GM19238 (cell line): ENCODE data around the gene TMEM255B.

Source experiments
- DNase-seq: peaks from one replicate; pipeline ENCODE4 v3.0.0; 2011; ENCODE audit warnings: low spot score; ENCODE audit not compliant: insufficient read length

TMEM255B gene

DNA sequence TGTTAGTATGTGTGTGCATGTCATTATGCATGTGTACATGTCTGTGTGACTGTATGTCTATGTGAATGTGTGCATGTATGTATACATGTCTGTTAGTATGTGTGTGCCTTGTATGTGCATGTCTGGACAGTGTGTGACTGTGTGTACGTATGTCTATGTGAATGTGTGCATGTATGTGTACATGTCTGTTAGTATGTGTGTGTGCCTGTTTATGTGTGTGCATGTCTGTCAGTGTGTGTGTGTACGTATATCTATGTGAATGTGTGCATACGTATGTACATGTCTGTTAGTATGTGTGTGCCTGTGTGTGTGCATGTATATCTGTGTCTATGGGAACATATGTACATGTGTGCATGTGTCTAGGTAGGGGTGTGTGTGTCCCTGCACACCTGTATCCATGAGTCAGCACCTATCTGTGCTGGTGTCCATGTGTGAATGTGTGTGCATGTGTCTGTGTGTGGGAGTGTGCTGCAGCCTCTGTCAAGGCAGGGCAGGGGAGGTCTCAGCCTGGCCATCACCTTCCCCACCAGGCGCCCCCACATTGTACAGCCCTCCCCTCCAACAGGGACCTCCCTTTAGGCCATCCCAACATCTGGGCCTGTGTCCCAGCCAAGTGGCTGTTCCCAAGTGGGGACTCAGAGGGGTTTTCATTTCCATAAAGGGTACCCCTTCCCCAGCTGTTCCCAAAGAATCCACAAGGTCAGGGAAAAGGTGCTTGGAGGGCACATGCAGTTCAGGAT lies 100.5 kb downstream of the TMEM255B start:
- DNase-seq: no peak

GRCh38 chr13:113860051-113860664 lies 101.1 kb downstream of the TMEM255B start:
- DNase-seq: no peak

DNA sequence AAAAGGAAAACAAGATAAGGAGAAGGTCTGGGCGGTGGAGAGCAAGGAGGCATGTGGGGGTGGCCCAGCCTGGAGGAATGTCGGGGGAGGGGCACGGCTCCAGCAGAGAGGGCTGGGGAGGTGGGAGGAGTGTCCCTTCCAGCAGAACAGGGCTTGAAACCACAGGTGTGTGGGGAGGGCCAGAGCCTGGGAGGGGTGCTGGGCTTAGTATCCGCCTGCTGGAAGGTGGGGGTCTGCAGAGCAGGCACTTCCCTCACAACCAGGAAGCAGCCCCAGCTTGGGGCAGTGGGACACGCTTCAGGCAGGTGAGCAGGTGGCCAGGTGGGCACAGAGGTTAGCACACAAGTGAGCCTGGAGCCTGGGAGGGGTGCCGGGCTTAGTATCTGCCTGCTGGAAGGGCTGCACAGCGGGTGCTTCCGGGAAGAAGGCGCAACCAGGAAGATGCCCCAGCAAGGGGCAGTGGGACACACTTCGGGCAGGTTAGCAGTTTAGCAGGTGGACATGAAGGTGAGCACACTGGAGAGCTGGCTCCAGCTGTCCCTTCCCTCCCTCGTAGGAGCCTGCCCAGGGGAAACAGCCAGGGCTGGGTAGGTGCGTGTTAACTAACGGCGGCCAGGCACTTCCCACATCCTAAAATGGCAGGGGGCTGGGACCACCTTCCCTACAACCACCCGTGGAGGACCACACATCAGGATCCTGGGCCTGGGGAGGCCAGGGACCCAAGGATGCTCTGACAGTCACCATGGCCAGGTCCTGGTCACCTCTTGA lies 101.8 kb downstream of the TMEM255B start:
- DNase-seq: no peak

GRCh38 chr13:113861433-113862030 lies 102.5 kb downstream of the TMEM255B start:
- no peak for DNase-seq

- no peak for DNase-seq
Observed at GRCh38 chr13:113862191-113862930, 103.3 kb downstream of the TMEM255B start.

GRCh38 chr13:113862931-113863523 lies 104.0 kb downstream of the TMEM255B start:
- peak; percentile 53 for DNase-seq

- DNase-seq: peak; percentile 39
Observed at GRCh38 chr13:113863524-113864272, 104.7 kb downstream of the TMEM255B start, which contains the start of gene GAS6. Gene GAS6 (minus strand): TSS chr13:113864076. CDS start chr13:113863920, 156 bp downstream.

DNA sequence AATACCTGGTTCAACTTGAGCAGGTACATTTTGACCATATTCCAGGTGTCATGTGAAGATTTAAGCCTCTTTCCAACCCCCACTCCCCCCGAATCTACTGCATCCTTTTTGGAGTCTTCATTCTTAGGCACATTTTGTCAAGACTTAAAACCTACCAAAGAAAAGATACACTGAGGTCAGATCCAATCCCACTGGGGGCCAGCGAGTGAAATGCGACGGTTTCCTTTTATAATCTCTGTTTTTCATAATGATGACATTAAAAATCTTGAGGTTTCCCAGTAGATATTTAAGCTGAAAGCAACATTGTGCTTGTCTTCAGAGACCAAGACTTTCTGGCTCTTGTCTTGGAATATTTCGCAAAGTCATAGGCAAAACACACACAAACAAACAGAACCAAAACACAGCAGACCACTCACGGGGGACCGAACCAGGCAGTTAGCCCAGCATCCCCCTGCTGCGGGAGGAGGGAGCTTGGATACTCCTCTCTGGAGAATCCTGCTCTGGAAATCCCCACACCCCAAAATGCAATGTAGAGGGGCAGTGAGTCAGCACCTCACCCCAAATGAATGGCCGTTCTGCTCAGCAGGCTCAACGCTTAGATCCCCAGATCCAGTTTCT lies 105.4 kb downstream of the TMEM255B start:
- no peak for DNase-seq

DNA sequence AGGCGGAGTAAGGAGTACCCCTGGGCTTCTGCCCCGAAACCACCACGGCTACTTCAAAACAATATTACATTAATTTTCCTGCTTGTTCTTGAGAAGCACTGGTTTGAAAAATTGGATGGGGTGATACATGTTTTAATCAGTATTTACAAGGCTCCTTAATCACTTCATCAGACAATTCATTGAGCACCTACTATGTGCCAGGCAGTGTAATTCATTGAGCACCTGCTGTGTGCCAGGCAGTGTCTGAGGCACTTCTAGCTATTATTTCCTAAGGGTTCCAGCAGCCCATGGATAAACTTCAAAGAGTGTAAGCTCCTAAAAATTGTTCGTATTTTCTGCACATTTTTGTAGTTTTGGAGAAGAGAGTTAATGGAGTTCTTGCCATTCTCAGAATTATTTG lies 106.4 kb downstream of the TMEM255B start:
- no peak for DNase-seq
